HG03060 (cell line): ENCODE results near the gene CEP57.
"Not testable (repeated sequence)": the region's sequence is repeated elsewhere in the genome, so short reads cannot be mapped to it uniquely, and the experiment has no call there.

Source experiments
- ATAC-seq: cut with Tn5 transposase; IDR thresholded peaks from one replicate; pipeline ENCODE4 v1.9.1; 2021; ENCODE audit warnings: low read depth, moderate number of reproducible peaks; ENCODE audit not compliant: unreplicated experiment

Gene CEP57

GRCh38 chr11:95850137-95850536, 59.8 kb downstream of the CEP57 start:
- ATAC-seq, result no peak

GRCh38 chr11:95853138-95853537, 62.8 kb downstream of the CEP57 start:
- ATAC-seq, result no peak

- ATAC-seq, result no peak
Measured at GRCh38 chr11:95853862-95854261, 63.6 kb downstream of the CEP57 start.

- ATAC-seq, result not testable (repeated sequence)
Measured at GRCh38 chr11:95854362-95854761, 64.1 kb downstream of the CEP57 start.

- ATAC-seq, result not testable (repeated sequence)
Measured at GRCh38 chr11:95860024-95860423, 69.7 kb downstream of the CEP57 start.

- ATAC-seq, result no peak
Measured at GRCh38 chr11:95863486-95864140, 73.3 kb downstream of the CEP57 start.

GRCh38 chr11:95867105-95867504, 76.8 kb downstream of the CEP57 start:
- no peak for ATAC-seq

- ATAC-seq, result not testable (repeated sequence)
Measured at GRCh38 chr11:95870877-95871276, 80.6 kb downstream of the CEP57 start.

GRCh38 chr11:95877291-95877690, 87.0 kb downstream of the CEP57 start:
- ATAC-seq, result no peak
